DOHH2 (cell line): ENCODE measurements around the gene LMNB1.
"Not testable (repeated sequence)": the region's sequence is repeated elsewhere in the genome, so short reads cannot be mapped to it uniquely, and the experiment has no call there.

Source experiments
- H3F3A ChIP-seq: fragments of 200-600 bp; sonication (generic), shearing (Covaris generic); 2 replicates; pipeline ENCODE4 v1.6.0; 2016; ENCODE audit warnings: antibody characterized with exemption, mild to moderate bottlenecking; ENCODE audit not compliant: control insufficient read depth, insufficient read depth
- H3K27ac ChIP-seq: fragments of 200-600 bp; sonication (generic); 2 replicates; pipeline ENCODE4 v1.5.1; 2014; ENCODE audit warnings: low read depth, mild to moderate bottlenecking, low read length, moderate library complexity
- H3K27me3 ChIP-seq: fragments of 200-600 bp; sonication (generic); 2 replicates; pipeline ENCODE4 v1.6.1; 2014; ENCODE audit warnings: mild to moderate bottlenecking, low read length, mixed read lengths; ENCODE audit not compliant: control insufficient read depth
- H3K36me3 ChIP-seq: fragments of 200-600 bp; sonication (generic); 2 replicates; pipeline ENCODE4 v1.6.1; 2014; ENCODE audit warnings: mild to moderate bottlenecking, low read length, moderate library complexity, mixed read lengths; ENCODE audit not compliant: control insufficient read depth
- H3K4me1 ChIP-seq: fragments of 200-600 bp; sonication (generic); 2 replicates; pipeline ENCODE4 v1.6.1; 2014; ENCODE audit warnings: mild to moderate bottlenecking, low read length, mixed read lengths; ENCODE audit not compliant: control insufficient read depth
- H3K4me2 ChIP-seq: fragments of 200-600 bp; sonication (generic); 2 replicates; pipeline ENCODE4 v1.6.0; 2014; ENCODE audit warnings: mild to moderate bottlenecking, low read length, moderate library complexity
- H3K4me3 ChIP-seq: fragments of 200-600 bp; sonication (generic); 2 replicates; pipeline ENCODE4 v1.5.1; 2014; ENCODE audit warnings: mild to moderate bottlenecking, low read length, mixed read lengths
- H3K79me2 ChIP-seq: fragments of 200-600 bp; sonication (generic); 2 replicates; pipeline ENCODE4 v1.6.1; 2014; ENCODE audit warnings: mild to moderate bottlenecking, low read length, mixed read lengths; ENCODE audit not compliant: control insufficient read depth
- H3K9me2 ChIP-seq: fragments of 200-600 bp; sonication (generic); replicated peaks from 2 replicates; pipeline ENCODE4 v1.6.1; 2014; ENCODE audit warnings: mild to moderate bottlenecking, low read length, mixed read lengths; ENCODE audit not compliant: control insufficient read depth
- H3K9me3 ChIP-seq: fragments of 200-600 bp; sonication (generic); 2 replicates; pipeline ENCODE4 v1.6.1; 2014; ENCODE audit warnings: antibody characterized with exemption, low read length, mixed read lengths; ENCODE audit not compliant: control insufficient read depth, insufficient read depth
- H4K20me1 ChIP-seq: fragments of 200-600 bp; sonication (generic); 2 replicates; pipeline ENCODE4 v1.6.0; 2014; ENCODE audit warnings: low read depth, mild to moderate bottlenecking, antibody characterized with exemption, low read length, moderate library complexity; ENCODE audit not compliant: control insufficient read depth, insufficient read depth
- CTCF ChIP-seq: fragments of 200-600 bp; sonication (generic); IDR thresholded peaks from one replicate; pipeline ENCODE4 v1.5.1; 2014; ENCODE audit warnings: antibody characterized with exemption, mild to moderate bottlenecking, low read depth, low read length; ENCODE audit not compliant: poor library complexity, severe bottlenecking
- EZH2phosphoT487 ChIP-seq: fragments of 200-600 bp; sonication (generic); IDR thresholded peaks from 2 replicates; pipeline ENCODE4 v1.6.1; 2017; ENCODE audit warnings: borderline replicate concordance, mild to moderate bottlenecking, antibody characterized with exemption, low read length, moderate library complexity, mixed read lengths

LMNB1 gene

GRCh38 chr5:126780165-126780827 is 3.4 kb downstream of the LMNB1 start:
- peak overlapping the region; percentile 74 for H3K4me2 ChIP-seq
- H4K20me1 ChIP-seq: peaks cover 31% of the 10 kb centered on the region
- no peaks in the 10 kb centered on the region for H3K9me3 ChIP-seq
- H3K36me3 ChIP-seq: peaks cover 47% of the 10 kb centered on the region
- TF ChIP-seq EZH2phosphoT487: no peak
- peak; percentile 82 for TF ChIP-seq CTCF
- no peaks in the 10 kb centered on the region for H3K9me2 ChIP-seq
- no peaks in the 10 kb centered on the region for H3K27me3 ChIP-seq
- H3K79me2 ChIP-seq: peaks cover 93% of the 10 kb centered on the region
- peaks cover 41% of the 10 kb centered on the region for H3K4me1 ChIP-seq
- H3K27ac ChIP-seq: 0 out of 2 replicates have a peak overlapping the region, but pooled peaks have one; percentile 4
- H3F3A ChIP-seq: peaks cover 6% of the 10 kb centered on the region; the same call in 1 of the 2 replicates
- H3K4me3 ChIP-seq: peak overlapping the region; percentile 84

GRCh38 chr5:126788409-126788808 is 11.5 kb downstream of the LMNB1 start:
- H3K79me2 ChIP-seq: peaks cover 100% of the 10 kb centered on the region
- not testable (repeated sequence) for H3K27ac ChIP-seq, H3K9me2 ChIP-seq, H3K9me3 ChIP-seq, H3F3A ChIP-seq, H3K4me3 ChIP-seq, H3K27me3 ChIP-seq
- H3K4me2 ChIP-seq: 0 out of 2 replicates have a peak overlapping the region, but pooled peaks have one; percentile 12
- H4K20me1 ChIP-seq: peaks cover 37% of the 10 kb centered on the region
- peaks cover 37% of the 10 kb centered on the region for H3K36me3 ChIP-seq
- H3K4me1 ChIP-seq: peaks cover 65% of the 10 kb centered on the region

- H4K20me1 ChIP-seq: peaks cover 42% of the 10 kb centered on the region
- H3K9me2 ChIP-seq: no peaks in the 10 kb centered on the region
- H3K27ac ChIP-seq: no peak overlapping the region
- no peaks in the 10 kb centered on the region for H3K9me3 ChIP-seq
- peak overlapping the region; percentile 25 for H3K4me2 ChIP-seq
- H3K36me3 ChIP-seq: peaks cover 38% of the 10 kb centered on the region
- peaks cover 5% of the 10 kb centered on the region; the same call in 1 of the 2 replicates for H3F3A ChIP-seq
- H3K27me3 ChIP-seq: no peaks in the 10 kb centered on the region
- no peak for TF ChIP-seq CTCF
- no peak for TF ChIP-seq EZH2phosphoT487
- peaks cover 100% of the 10 kb centered on the region for H3K79me2 ChIP-seq
- peaks cover 80% of the 10 kb centered on the region for H3K4me1 ChIP-seq
- H3K4me3 ChIP-seq: no peak overlapping the region
Observed at GRCh38 chr5:126793097-126793496, 16.2 kb downstream of the LMNB1 start.

GRCh38 chr5:126793648-126794047 is 16.7 kb downstream of the LMNB1 start:
- Histone ChIP-seq H3K79me2 (peaks cover 100% of the 10 kb centered on the region), H4K20me1 (peaks cover 40% of the 10 kb centered on the region), H3K4me1 (peaks cover 81% of the 10 kb centered on the region), H3K36me3 (peaks cover 33% of the 10 kb centered on the region)
- H3K9me2 ChIP-seq, H3K27me3 ChIP-seq, H3K9me3 ChIP-seq, H3K4me2 ChIP-seq, H3K27ac ChIP-seq, H3F3A ChIP-seq, H3K4me3 ChIP-seq: not testable (repeated sequence)
